GM21717 (cell line): ENCODE data around the gene ROM1.
"Not testable (repeated sequence)": the region's sequence is repeated elsewhere in the genome, so short reads cannot be mapped to it uniquely, and the experiment has no call there.

ENCODE experiments used
- ATAC-seq: cut with Tn5 transposase; IDR thresholded peaks from one replicate; pipeline ENCODE4 v1.9.1; 2021; ENCODE audit warnings: mild to moderate bottlenecking, moderate library complexity; ENCODE audit not compliant: unreplicated experiment

ROM1 gene

GRCh38 chr11:62648185-62648966 is 35.3 kb downstream of the ROM1 start:
- ATAC-seq: no peak

- ATAC-seq: no peak
Observed at GRCh38 chr11:62648967-62649364, 35.9 kb downstream of the ROM1 start.

DNA sequence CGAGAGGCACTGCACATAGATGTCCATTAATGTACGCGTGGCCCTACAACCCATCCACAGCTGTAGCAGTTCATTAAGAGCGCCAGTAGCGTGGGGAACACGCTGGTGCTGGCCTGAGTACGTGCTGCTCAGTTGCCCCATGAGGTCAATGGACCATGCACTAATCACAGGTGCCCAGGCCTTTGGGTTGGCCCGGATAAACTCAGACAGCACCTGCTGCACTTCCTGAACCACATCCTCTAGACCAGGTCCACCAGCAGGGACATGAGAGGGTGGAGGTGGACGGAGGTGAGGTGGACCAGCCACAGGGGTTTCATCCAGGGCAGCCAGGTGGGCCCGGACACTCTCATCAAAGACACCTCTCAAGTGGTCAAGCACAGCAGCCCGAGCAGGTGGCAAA is 36.4 kb downstream of the ROM1 start:
- no peak for ATAC-seq

DNA sequence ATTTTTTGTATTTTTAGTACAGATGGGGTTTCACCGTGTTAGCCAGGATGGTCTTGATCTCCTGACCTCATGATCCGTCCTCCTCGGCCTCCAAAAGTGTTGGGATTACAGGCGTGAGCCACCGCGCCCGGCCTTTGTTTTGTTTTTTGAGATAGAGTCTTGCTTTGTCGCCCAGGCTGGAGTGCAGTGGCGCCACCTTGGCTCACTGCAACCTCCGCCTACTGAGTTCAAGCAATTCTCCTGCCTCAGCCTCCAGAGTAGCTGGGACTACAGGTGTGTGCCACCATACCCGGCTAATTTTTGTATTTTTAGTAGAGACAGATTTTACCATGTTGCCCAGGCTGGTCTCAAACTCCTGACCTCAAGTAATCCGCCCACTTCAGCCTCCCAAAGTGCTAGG is 37.2 kb downstream of the ROM1 start:
- not testable (repeated sequence) for ATAC-seq

DNA sequence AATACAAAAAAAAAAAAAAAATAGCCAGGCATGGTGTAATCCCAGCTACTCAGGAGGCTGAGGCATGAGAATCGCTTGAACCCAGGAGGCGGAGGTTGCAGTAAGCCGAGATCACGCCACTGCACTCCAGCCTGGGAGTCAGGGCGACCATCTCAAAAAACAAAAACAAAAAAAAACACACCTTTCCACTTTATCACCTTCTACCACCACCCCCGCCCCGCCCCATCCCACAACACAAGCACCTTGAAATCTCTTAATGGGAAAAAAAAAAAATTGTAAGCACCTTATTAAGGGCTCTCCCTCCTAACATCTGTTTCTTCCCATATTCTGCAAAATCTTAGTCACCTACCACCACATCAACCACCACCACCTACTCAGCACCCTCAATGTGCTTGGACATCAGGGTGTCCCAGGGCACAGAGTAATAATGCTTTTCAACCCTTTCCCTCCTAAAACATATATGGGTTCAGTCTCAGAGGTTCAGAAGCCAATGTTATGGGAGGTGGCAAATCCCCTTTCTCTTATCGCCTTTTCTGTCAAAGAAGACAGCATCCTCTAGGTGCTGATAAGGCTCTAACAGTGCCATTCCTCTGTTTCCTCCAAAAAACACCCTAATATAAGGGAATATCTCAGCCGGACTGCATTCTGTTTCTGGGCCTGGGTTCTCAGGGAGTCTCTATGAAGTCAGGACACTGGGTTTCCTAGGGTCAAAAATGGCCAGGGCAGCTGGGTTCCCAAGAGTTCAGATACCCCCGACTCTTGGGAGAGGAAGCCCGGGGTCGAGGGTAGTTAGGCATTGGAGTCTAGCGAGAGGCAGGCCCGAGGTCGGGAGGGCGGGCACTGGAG is 39.3 kb downstream of the ROM1 start:
- ATAC-seq: peak; percentile 5

GRCh38 chr11:62654297-62654696 is 41.2 kb downstream of the ROM1 start:
- ATAC-seq: no peak

- no peak for ATAC-seq
Observed at GRCh38 chr11:62656796-62657429, 43.9 kb downstream of the ROM1 start.

DNA sequence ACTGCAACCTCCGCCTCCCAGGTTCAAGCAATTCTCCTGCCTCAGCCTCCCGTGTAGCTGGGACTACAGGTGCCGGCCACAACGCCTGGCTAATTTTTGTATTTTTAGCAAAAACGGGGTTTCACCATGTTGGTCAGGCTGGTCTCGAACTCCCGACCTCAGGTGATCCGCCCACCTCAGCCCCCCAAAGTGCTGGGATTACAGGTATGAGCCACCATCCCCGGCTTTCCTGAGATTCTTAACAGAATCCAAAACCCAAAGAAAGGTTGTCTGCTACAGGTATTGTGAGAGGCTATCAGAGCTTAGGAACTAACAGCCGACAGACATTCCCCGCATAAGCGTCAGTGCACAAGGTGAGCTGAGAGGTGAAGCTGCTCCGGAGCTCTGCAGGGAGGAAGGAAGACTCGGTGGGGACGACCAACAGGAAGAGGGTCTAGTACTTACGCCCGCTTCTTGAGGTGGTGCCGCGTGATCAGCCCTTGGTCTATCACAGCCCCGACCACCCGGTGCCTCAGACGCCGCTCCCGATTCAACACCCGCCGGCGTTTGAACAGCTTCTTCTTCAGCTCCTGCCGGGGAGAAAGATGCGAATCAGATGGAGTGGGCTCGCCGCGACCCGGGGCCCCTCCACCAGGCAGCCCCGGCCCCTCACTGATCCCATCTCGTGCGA is 51.5 kb downstream of the ROM1 start:
- ATAC-seq: peak; percentile 25
